ELF-1 (cell line): ENCODE data around the gene SIGLEC15.
A peak's percentile ranks its signal among the peaks of the same experiment; 100 is the strongest.
"Not testable (repeated sequence)": the region's sequence is repeated elsewhere in the genome, so short reads cannot be mapped to it uniquely, and the experiment has no call there.

Source experiments
- DNase-seq: peaks from one replicate; pipeline ENCODE4 v3.0.0-alpha.2; 2016; ENCODE audit warnings: low read depth, low spot score

The SIGLEC15 gene, protein sequence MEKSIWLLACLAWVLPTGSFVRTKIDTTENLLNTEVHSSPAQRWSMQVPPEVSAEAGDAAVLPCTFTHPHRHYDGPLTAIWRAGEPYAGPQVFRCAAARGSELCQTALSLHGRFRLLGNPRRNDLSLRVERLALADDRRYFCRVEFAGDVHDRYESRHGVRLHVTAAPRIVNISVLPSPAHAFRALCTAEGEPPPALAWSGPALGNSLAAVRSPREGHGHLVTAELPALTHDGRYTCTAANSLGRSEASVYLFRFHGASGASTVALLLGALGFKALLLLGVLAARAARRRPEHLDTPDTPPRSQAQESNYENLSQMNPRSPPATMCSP

DNA sequence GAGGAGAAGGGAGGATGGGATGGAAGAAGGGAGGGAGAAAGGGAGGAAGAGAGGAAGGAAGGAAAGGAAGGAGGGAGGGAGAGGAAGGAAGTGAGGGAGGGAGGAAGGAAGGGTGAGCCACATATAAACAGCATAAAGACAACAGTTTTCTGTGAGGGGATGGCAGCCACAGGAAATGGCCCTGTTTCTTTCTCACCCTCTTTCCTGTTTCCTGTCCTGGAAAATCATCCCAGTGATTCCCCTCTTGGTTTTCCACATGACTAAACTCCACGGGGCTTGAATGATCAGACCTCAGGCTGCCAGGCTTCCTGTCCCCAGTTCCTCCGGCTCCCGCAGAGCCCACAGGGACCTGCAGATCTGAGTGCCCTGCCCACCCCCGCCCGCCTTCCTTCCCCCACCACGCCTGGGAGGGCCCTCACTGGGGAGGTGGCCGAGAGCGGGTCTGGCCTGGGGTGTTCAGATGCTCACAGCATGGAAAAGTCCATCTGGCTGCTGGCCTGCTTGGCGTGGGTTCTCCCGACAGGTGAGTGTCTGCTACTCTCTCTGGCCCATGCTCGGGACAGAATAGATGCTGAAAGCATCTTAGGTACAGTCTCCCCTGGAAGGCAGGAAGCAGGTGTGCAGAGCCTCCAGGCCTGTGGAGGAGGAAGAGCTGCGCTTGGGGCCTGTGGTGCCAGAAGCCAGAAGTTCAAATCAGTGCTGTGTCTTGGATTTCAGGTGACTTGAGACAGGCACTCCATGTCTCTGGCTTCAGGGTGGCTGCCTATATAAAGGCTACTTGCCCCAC, at the start of gene SIGLEC15:
SIGLEC15 (plus strand) TSS at position 418 of the 787 bp plus-strand sequence; CDS start at position 472, 54 bp downstream.
- DNase-seq, result no peak

DNA sequence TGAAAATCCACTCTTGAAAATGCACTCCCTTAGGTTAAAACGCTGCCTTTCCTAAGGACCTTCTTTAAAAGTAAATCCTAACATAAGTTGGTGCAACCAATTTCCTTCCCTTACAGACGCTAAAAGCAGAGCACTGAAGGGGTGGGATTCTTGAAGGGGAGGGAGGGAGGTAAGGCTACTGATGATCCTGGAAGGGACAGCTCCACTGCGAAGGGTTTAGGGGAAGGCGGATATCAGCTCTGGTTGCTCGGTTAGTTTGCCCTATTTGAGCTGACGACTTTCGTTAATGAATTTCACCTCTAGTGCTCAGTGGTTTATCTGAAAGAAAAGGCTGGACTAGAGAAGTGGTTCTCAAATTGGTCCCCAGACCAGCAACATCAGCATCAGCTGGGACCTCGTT, 49.7 kb upstream of the SIGLEC15 start:
- DNase-seq, result peak; percentile 32

DNA sequence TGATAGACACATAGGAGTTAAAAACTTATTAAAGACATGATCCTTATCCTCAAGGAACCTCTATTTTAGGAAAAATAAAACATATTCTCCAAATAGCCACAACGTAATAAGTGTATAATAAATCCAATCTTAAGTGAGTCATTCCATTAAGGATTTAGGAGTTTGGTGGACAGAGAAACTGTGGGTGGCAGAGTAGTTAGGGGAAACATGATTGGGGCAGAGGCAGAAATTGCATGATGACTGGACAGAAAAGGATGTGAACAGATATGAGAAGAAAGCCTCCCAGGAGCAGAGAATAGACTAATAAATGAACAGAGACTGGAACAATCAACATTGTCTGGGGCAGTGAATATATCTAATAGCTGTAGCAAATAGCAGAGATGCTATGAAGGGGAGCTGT, 48.1 kb upstream of the SIGLEC15 start:
- DNase-seq, result no peak

DNA sequence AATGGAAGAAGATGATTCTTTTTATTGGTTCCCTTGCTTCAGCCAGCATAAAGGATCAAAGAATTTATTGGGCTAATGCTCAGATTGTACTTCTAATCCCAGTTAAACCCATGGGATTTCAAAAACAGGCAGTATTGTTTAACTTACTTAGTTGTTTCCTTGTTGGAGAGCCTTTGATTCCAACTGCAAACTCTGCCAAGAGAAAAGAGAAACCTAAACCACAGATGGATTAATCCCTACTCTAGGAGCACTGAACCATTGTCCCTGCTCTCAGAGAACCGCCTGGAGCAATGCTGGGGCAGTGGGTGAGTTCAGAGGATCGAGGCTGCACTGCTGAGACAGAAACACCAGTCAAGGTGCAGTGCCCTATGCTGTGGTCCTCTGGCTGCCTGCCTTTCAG, 44.9 kb upstream of the SIGLEC15 start:
- peak; percentile 8 for DNase-seq

DNA sequence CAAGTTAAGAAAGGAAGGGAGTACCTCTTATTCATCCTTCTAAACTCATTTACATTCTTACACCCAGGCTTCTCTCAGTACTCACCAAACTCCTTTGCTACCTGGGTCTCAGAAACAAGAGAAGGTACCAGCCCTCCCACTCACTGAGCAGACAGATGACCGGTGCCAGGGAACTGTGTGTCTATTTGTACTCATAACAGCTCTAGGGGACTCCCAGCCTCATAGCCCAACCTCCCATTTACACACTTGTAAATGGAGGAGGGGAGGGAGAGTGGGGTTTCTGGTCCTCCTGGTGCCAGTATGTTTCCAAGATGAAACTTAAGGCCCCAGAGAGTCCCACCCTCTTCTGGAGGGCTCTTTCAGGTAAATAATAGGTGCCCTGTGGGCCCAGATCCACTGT, 42.8 kb upstream of the SIGLEC15 start:
- DNase-seq, result peak; percentile 25

DNA sequence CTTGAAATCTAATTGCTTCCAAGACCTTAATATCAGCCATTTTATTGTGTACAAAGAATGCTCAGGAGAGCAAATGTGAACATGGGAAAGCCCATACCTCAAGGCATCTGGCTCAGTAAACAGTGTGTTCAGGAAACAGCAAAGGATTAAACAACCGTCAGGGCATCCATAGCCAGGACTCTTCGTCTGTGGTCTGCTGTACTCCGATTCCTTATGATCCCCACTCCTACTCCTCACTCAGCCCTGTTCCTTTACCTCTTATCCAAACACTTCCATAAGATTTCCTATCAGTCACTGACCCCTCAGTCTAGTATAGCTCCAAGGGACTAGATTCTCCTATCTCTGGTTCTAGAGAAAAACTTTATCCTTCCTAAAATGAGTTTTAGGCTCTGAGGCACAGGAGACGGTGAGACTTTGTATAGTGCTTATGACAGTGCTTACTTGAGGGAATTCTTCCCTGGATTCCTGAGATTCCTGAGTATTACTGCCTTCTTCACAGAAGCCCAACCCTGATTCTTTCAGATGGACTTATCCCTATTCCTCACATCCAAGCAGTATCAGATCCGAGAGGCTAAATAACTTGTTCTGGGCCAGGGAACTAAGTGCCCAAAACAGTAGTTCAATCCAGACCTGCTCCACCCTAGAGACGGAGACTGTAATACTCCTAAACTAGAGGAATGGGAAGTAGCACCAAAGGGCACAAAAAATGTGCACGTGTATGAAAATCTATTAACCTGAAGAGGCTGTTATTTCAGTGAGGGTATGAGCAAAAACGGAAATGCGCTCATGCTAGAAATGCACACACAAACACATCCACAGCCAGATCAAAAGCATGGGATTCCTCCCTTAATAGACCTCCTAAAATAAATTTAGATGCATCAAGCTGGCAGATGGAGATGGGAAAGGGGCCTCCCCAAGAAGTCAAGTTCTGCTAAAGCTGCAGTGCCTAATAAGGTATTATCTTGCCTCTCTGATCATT, 42.1 kb upstream of the SIGLEC15 start:
- DNase-seq, result peak; percentile 57

DNA sequence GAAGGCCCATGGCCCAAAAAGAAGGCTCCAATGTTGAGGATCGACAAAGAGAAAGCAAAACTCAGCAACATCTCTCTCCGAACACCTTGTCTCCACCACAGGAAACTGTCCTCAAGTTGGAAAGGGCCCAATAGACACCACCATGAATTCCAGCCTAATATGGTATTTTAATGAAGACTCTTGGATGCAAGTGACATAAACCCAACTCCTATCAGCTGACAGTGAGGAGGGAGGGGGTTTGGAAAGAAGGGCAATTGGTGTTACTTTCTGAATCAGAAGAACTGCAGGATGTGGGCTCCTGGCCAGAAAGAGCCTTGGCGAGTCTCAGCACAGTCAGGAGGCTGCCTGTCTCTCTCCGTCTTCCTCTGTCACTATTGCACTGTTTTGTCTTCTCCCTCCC, 40.3 kb upstream of the SIGLEC15 start:
- DNase-seq, result no peak

DNA sequence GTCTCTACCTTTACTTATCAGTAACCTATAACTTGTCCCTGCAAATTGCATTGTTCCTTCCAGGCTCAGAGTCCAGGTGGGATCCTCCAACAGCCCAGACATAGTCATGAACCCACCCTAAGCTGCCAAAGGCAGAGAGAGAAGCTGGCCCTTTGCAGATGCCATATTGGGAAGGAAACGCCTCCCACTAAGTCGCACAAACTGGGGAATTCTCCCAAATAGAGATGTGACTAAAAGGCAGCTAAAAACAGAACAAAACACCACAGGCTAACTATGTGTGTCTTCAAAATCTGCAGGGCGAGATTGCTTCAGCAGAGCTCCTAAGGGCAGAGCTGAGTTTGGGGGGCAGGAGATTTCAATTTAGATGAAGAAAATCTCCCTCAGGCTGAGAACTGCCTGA, 38.5 kb upstream of the SIGLEC15 start:
- no peak for DNase-seq

DNA sequence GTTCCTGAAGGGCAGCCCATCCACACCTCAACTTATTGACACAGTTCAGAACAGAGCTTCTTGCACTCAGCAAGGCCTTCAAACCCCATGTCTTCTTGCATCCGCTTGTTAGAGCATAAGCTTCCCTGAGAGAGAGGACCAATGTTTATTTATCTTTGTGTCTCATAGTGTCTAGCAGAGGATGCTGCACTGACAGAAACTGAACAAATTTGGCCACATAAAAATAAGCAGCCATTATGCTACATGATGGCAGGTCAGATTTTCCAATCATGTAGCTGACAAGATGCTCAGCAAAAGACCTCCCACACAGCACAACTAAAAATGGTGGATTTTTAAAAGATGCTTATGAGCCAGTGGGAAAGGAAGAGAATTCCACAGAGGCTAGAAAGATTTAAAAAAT, 38.1 kb upstream of the SIGLEC15 start:
- DNase-seq, result no peak

DNA sequence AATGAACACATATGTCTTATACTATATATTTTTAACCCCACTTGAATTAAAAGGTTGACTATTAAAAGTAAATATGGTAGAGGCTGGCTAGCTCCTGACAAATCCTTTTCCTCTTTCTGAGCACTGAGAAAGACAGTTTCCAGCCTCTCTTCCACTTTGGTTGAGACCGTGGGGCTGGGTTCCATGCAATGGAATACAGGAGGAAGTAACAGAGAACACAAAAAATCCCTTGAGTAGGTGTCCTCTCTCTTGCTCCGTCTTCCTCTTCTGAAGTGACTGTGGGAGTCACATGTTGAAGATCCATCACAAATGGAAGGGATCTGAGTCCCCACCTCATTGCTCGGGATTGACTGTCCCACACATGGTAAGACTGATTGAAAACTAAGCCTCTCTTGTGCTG, 36.6 kb upstream of the SIGLEC15 start:
- DNase-seq, result no peak

DNA sequence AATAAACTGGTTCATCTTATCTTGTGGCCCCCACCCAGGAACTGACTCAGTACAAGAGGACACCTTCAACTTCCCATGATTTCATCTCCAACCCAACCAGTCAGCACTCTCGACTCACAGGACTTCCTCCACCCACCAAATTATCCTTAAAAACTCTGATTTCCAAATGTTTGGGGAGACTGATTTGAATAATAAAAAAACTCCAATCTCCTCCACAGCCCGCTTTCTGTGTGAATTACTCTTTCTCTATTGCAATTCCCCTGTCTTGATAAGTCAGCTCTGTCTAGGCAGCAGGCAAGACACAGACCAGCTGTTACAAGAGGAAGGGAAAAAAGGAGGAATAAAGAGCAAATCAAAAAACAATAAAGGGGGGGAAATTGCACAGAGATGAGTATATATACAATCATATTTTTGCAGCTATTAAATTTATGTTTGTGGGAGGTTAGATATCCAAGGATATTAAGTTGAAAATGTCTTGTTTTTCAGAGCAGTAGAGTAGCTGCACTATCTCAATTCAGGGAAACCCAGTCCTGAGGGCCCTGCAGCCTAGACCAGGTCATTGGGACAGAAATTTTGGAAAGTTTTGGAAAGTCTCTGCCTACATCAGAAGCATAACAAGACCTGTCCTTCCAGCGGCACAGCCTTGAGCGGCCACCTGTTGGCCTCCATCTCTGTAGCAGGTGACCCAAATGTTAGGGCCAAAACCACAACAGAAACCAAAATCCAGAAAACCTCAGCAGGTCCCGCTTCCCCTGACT, 32.8 kb upstream of the SIGLEC15 start:
- no peak for DNase-seq

DNA sequence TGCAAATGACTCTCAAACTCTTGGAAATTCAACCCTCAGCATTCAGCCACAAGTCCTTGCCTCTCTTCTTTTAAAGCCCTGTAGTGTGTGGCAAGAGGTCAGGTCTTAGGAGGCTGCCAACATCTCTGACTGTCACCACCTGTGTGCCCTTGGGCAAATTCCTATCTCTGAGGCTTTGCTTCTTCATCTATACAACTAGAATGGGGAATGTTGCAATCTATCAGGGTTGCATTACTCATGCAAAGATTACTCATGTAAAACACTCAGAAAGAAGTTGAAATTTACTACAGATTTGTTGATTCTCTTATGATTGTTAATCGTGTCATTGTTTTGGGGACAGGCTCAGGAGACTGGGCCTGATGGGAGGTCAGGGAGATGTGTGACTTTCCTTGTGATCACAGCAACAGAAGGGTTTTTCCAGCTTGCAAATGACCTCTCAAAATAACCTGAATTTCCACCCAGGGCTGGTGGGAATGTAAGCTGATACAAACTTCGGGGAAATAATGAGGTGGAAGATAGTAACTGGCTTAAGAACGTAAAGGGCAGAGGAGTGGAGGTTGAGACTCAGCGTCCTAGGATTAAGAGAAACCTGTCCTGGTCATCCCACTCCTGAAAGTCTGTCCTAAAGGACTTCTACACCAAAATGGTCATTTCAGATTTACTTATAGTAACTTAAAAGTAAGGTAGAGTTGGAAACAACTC, 32.1 kb upstream of the SIGLEC15 start:
- peak; percentile 68 for DNase-seq

DNA sequence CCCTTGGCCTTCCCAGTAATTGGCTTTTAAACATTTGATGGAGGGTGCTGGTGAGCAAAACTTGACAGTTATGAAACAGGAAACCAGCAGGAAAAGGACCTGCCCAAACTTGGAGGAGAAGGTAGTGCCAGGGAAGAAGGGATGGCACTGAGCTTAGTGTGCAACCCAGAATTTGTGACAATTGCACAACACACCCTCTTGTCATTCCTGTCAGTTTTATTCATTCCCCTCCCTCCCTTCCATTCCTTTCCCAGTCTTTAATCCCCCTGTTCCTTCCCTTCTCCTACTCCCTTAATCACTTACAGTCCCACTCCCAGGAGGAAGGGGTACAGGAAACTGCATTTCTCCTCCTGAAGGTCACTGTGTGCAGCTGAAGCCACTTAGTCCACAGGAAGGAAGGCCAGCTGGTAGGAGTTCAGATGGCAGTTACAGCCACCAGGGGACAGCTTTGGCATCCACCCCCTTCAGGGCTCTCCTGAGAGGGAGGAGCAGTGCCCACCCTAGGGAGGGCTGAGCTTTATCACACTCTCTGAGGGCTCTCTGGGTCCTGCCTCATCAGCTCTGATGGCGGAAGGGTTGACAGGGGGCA, 24.0 kb upstream of the SIGLEC15 start:
- DNase-seq, result no peak

DNA sequence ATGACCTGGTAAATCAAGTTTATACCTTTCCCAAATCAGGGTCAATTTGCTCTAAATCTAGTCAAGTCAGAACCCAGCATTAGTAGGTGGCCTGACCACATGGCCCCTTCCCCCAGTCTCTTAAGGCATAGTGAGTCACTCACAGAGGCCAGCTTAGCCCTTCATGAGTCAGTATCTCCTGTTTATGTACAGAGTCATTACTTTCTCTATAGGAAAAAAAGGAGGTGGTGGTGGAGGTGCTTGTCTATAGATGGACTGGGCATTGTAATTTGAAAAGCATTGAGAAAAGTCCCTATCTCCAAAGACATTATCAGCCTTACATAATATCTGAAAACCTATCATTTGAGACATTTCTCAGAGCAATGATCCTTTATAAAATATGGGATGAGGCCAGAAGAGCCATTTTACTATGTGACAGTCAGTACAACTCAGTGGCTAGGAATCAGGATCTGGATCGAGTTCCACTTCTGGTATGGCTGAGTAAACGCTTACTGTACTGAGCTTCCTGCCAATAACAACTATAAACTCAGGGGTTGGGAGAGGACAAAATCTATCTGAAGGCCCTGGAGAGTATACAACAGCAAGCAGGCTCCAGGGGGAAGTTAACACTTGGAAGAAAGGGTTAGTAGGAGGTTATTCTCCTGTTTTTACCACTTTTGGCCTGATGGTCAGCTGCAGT, 22.5 kb upstream of the SIGLEC15 start:
- no peak for DNase-seq

DNA sequence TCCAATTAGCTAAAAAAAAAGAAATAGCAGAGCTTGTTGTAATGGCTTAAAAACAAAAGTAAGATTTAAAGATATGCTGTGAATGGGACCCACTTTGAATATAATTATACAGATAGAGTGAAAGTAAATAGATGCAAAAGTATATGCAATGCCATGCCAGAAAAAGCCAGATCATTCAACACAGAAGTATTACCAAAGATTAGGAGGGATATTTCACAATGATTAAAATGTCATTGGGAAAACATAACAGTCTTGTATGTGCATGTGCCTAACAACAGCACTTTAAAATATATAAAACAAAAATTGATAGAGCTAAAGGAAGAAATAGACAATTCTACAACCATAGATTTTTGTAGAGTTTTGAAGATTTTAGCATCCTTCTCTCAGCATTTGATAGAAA, 19.9 kb upstream of the SIGLEC15 start:
- DNase-seq, result no peak

DNA sequence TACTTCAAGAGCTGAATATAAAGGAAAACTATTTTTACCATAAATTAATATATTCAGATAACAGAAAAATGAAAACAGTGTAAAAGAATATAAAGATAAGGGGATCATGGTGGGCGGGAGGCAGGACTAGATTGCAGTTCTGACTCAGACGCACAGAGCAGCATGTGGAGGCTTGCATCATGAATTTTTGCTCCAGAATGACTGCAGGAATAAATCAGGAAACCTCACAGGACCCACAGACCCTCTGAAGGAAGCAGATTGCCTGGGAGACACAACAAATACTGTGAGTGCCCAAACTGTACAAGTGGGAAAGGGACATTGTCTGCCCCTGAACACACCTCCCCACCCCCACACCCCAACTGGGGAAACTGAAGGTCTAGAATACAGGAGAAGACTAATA, 19.2 kb upstream of the SIGLEC15 start:
- no peak for DNase-seq

DNA sequence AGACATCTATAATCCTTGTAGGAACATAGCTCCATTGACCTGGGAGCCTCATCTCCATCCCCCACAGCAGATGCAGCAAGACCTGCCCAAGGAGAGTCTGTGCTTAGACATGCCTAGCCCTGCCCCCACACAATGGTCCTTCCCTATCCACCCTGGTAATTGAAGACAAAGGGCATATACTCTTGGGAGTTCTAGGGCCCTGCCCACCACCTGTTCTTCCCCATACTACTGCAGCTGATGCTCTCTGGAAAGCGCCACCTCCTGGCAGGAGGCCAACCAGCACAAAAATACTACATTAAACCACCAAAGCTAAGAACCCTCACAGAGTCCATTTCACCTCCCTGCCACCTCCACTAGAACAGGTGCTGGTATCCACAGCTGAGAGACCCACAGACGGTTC, 18.3 kb upstream of the SIGLEC15 start:
- DNase-seq, result peak; percentile 81

DNA sequence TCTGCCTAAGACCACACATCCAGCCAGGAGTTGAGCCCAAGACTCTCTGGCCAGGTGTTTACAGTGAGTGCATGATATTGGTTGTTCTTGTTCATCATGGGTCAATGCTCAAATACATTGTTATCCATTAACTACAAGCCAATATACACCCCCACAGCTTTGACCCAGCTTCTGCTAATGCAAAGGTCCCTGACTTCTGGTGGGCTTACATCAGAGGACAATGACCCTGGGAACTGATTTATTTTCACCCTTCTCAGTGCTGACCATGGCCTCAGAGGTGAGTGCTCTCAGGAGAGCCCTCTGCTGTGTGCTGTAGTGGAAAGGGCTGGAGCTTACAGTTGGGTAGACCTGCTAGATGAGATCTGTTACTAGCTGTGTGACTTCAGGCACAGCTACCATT, 10.7 kb upstream of the SIGLEC15 start:
- not testable (repeated sequence) for DNase-seq

DNA sequence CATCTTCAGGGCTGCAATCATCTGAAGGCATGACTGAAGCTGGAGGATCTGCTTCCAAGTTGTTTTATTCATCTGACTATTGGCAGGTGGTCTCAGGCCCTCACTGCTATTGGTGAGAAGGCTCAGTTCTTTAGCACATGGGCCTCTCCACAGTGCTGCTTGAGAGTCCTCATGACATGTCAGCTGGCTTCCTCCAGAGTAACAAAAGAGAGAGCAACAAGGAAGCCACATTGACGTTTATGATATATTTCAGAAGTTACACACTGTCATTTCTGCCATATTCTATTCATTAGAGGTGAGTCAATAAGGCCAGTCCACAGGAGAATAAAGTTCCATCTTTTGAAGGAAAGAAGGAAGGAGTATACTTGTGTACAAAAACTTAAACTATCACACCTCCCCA, 7.9 kb upstream of the SIGLEC15 start:
- DNase-seq, result no peak

DNA sequence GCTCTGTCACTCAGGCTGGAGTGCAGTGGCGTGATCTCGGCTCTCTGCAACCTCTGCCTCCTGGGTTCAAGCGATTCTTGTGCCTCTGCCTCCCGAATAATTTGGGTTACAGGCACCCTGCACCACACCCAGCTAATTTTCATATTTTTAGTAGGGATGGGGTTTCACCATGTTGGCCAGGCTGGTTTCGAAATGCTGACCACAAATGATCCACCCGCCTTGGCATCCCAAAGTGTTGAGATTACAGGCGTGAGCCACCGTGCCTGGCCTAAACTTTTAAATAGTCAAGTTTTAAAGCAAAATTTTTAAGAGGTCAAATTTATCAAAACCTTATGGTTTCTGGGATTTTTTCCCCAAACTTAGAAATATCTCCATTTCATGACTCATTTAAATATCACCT, 6.7 kb upstream of the SIGLEC15 start:
- not testable (repeated sequence) for DNase-seq
